HG03196 (cell line): ENCODE data around the gene BST1.
"Not testable (repeated sequence)": the region's sequence is repeated elsewhere in the genome, so short reads cannot be mapped to it uniquely, and the experiment has no call there.

Source experiments
- ATAC-seq: cut with Tn5 transposase; IDR thresholded peaks from one replicate; pipeline ENCODE4 v1.9.1; 2021; ENCODE audit not compliant: unreplicated experiment

The BST1 gene

GRCh38 chr4:15742637-15743036 lies 39.8 kb downstream of the BST1 start:
- no peak for ATAC-seq

DNA sequence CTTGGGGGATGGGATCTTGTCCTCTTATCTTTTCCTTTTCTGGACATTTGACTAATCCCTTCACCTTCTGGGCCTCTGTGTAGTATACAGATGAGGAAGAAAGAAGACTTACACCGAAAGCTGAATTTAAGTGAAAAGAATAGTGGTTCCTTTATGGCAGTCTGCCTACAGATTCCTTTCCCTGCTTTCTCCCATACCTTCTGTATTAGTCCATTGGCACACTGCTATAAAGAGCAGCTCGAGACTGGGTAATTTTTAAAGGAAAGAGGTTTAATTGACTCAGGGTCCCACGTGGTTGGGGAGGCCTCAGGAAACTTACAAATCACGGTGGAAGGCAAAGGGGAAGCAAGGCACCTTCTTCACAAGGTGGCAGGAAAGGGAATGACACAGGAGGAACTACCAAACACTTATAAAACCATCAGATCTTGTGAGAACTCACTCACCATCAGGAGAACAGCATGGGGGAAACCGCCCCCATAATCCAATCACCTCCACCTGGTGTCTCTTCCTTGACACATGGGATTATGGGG lies 41.2 kb downstream of the BST1 start:
- no peak for ATAC-seq

- ATAC-seq, result no peak
Observed at GRCh38 chr4:15746110-15746509, 43.2 kb downstream of the BST1 start.

DNA sequence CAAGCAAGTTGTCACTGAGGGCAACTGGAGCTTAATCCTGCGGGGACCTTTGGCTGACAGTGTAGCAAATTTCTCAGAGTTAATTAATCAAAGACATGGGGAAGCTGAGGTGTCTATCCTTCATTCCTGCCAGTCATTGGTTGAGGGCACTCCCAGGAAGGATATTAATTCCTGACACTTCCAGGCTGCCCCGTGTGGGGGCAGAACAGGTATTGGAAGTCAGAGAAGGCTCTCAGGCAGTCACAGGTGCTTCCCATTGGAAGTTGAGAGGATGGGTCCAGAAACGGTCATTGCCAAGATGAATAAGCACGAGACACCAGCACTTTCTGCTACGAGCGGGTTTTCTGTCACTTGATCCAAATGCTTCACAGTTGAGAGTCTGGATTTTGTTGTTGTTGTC lies 46.1 kb downstream of the BST1 start:
- ATAC-seq, result no peak

DNA sequence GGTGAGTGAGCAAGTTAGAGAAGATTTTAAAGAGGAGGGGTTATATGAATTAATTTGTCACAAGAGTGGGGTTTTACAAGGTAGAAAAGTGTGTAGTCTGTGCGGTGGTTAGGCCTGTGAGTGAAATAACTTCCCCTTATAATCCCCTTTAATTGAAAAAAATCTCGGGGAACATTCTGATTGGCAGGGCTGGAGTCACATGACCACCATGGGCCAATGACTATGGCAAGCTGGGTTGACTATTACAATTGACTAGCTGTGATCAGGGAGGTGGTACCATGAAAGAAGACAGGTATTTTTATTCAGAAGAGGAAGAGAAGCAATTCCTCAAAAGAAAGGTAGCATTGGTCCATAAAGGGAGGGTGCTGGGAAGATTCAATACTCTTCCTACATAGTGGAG lies 48.3 kb downstream of the BST1 start:
- ATAC-seq, result no peak

DNA sequence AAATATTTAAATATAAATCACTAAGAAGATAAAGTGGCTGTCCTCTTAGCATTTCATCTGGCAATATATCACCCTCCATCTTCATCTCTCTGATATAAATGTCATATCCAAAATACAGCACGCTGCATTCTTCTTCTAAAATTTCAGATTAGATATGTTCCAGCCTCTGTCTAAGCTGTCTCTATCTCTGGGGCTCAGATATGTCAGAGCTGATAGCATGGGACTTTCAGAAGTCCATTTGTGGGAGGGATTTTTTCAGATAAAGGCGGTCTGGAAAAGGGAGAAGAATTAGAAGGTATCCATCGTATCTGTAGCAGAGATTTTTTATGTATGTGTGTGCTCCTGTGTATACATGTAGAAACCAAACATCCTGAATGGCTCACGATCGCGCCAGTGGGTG lies 50.2 kb downstream of the BST1 start:
- ATAC-seq, result no peak

- no peak for ATAC-seq
Observed at GRCh38 chr4:15753786-15754185, 50.9 kb downstream of the BST1 start.

GRCh38 chr4:15754323-15754722 lies 51.5 kb downstream of the BST1 start:
- ATAC-seq, result no peak

DNA sequence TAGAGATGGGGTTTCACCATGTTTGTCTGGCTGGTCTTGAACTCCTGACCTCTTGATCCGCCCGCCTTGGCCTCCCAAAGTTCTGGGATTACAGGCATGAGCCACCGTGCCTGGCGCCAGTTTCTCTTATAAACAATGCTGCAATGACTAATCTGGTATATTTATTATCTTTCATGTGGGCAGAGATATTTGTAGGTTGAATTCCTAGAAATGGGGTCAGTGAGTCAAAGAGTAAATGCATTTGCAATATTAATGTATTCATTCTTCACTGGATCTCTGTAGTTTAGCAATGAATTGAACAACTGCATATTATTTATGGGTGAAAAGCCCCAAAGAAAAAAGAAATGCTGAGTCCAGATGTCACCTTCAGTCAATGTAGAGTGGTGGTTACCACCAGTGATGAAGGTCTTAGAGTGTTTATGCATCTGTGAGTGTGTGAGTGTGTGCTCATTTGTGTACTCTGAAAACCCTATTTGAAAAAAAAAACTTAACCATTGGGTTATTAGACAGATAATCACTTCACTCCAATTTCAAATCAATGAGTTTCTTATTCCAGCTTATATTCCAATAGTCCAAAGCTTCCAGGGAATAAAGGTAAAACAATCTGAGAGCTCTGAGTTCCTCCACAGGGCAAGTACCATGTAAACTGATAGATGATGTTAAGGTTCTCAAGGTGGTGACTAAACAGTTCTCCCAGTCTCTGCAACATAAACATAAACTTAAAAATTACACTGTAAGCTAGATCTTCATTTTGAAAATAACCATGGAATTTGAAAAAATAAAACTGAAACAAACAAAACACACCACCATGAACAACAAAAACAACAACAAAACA lies 52.7 kb downstream of the BST1 start:
- ATAC-seq, result peak; percentile 19

- peak; percentile 84 for ATAC-seq
Observed at GRCh38 chr4:15756361-15756861, 53.5 kb downstream of the BST1 start.

GRCh38 chr4:15757054-15757453 lies 54.2 kb downstream of the BST1 start:
- no peak for ATAC-seq

DNA sequence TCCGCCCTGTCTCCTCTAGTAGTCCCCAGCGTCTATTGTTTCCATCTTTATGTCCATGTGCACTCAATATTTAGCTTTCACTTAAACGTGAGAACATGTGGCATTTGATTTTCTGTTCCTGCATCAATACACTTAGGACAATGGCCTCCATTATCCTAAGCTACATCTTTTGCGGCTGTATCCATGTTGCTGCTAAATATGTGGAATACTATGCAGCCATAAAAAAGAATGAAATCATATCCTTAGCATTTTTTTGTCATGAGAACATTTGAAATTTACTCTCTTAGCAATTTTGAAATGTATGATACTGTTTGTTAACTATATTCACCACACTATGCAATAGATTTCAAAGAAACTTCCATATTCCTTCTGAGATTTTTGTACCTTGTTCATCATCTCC lies 55.4 kb downstream of the BST1 start:
- no peak for ATAC-seq

DNA sequence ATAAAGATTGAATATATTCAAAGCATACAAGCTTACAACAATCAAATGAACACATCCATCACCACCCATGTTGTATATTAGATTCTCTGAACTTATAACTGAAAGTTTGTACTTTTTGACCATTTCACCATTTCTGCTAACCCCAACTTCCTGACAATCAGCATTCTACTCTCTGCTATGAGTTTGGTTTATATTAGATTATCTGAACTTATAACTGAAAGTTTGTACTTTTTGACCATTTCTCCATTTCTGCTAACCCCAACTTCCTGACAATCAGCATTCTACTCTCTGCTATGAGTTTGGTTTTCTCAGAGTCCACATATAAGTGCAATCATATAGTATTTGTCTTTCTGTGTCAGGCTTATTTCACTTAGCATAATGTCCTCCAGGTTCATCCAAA lies 59.6 kb downstream of the BST1 start:
- not testable (repeated sequence) for ATAC-seq

GRCh38 chr4:15765391-15765790 lies 62.5 kb downstream of the BST1 start:
- ATAC-seq, result no peak

- ATAC-seq, result peak; percentile 59
Observed at GRCh38 chr4:15765910-15766697, 63.2 kb downstream of the BST1 start.

DNA sequence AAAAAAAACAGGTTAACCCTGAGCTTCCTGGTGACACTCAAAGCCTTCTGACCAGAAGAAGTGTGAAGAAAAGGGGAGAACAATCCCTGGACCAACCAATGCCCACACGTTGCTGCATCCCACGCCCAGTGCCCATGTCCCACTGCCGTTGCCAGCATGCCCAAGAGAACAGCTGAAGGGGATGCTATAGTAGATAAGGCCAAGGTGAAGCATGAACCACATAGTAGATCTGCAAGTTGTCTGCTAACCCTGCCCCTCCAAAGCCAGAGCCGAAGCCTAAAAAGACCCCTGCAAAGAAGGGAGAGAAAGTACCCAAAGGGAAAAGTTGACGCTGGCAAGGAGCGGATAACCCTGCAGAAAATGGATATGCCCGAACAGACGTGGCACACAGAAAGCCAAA lies 64.0 kb downstream of the BST1 start:
- no peak for ATAC-seq

DNA sequence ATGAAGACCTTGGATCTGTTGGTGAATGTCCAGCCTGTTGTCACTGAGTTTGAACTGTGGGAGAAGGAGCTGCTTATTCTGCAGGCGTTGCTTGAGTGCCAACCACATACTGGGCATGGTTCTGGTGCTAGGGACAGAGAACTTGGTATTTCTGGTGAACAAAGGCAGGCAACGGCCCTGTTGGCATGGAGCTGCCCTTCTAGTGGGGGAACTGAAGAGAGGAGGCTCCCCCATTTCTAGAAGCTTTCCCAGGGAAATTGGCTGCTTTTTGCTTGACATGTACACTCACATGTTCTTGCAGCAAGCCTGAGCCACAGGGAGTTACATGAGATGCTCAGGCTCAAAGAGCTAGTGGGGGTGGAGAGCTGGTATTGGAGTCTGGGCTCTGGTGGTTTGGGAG lies 66.3 kb downstream of the BST1 start:
- no peak for ATAC-seq

DNA sequence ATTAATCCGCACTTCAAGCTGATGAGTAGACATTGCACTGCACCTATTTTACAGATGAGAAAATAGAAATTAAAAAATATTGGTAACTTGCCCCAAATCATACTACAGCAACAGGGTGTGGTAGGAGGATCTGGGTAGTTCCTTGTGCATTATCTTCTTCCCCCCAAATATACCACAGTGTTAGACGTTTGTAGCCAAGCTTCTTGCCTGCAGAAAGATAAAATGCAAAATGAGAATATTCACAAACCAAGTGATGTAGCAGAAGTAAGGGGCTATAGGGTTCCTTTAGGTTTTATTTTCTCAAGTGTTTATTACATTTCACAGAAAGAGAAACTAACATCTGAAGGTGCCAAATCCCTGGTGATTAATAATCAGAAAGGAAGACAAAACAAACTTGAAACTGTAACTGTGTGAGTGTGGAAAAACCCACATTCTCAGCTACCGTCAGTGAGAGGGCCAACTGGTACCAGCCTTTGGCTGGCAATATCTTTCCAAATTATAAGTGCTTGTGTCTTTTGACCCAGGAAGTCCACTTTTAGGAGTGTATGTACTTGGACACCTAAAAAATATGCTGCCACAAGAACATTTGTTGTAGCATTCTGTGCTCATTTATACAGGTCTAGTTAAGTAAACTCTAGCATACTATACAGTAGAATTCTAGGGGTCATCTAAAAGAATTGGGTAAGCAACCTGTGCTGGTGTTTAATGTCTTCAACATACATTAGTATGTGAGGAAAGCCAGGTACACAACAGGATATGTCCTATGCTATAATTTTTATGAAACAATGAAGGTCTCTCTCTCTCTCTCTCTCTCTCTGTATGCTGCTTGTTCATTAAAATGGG lies 68.6 kb downstream of the BST1 start:
- peak; percentile 71 for ATAC-seq

GRCh38 chr4:15774020-15774420 lies 71.2 kb downstream of the BST1 start:
- ATAC-seq, result no peak

DNA sequence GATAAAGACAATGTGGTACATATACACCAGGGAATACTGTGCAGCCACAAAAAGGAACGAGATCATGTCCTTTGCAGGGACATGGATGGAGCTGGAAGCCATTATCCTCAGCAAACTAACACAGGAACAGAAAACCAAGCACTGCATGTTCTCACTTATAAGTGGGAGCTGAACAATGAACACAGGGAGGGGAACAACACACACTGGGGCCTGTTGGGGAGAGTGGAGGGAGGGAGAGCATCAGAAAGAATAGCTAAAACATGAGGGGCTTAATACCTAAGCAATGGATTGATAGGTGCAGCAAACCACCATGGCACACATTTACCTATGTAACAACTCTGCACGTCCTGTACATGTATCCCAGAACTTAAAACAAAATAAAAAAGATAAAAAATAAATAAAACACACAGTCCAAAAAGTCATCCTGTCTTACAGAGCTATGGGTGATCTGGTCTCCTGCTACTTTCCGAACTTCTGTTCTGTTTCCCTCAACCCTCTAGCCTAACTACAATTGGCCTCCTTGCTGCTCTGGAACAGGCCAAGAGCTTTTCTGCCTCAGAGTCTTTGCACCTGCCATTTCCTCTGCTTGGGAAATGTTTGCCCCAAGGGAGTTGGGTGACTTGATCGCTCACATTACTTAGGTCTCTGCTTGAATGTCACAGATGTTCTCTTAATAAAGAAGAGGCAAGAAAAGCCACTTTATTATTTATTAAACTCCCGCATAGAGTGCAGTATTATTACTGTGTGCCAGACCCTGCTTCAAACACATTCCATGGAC lies 74.2 kb downstream of the BST1 start:
- ATAC-seq, result no peak
